GM21786 (cell line): ENCODE measurements around the gene TMEM175.
"Not testable (repeated sequence)": the region's sequence is repeated elsewhere in the genome, so short reads cannot be mapped to it uniquely, and the experiment has no call there.

Source experiments
- ATAC-seq: cut with Tn5 transposase; IDR thresholded peaks from one replicate; pipeline ENCODE4 v1.9.1; 2021; ENCODE audit not compliant: unreplicated experiment

Gene TMEM175

GRCh38 chr4:988726-989721 lies 56.8 kb downstream of the TMEM175 start:
- ATAC-seq: no peak

DNA sequence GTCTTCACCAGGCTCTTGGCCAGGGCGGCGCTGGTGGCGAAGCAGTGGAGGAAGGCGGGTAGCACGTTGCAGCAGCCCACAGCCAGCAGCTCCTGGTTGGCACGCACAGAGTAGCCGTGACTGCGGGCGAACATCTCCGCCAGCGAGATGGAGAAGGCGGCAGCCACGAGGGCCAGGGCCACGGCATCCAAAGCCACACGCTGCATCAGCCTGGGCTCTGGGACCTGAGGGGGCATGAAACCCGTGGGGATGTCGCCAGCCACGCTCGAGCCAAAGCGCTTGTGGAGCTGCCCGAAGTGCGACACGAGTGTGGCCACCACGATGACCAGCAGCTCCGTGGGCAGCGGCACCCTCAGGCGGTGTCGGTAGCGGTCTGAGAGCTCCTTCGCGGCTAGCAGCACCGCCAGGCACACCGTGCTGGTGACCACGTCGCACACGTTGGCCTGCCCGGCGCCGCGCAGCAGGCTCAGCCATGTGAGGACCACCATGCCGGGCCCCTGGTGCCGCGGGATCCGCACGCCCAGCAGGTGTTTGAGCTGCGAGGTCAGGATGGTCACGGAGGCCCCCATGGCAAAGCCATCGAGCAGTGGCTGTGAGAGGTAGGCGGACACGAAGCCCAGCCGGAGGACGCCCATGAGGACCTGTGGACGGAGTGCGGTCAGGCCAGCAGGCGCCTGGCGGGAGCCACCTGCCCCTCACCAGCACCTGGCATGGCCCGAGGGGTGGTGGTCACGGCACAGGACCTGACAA lies 57.6 kb downstream of the TMEM175 start:
- ATAC-seq: no peak

DNA sequence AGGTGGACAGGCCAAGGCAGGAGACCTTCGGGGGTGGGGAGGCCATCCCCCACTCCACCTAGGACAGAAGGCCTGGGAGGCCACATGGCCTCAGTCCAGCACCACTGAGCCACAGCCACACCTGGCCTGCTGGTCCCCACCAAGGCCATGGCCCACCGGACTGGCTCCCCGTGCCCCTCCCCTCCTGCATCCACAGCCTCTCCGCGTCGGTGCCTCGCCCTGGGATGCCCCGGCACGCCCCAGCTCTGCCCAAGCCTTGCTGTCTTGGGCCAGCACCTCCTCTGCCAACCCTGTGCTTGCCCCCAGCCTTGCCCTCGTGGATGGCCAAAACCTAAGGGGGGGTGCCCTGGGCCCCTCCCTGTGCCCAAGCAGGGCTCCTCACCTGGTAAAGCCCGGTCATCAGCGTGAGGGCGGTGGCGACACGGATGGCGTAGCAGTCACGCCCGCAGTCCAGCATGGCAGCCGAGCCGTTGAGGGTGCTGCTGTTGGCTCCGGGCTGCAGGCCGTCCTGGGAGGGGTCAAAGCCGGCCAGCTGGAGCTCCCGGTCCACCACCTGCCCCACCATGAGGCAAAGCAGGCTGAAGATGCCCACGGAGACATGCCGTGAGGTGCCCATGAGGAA lies 58.6 kb downstream of the TMEM175 start:
- ATAC-seq: no peak

- ATAC-seq: no peak
These were observed 59.4 kb downstream of the TMEM175 start for GRCh38 chr4:991451-992296.

GRCh38 chr4:992297-993110 lies 60.2 kb downstream of the TMEM175 start:
- no peak for ATAC-seq

DNA sequence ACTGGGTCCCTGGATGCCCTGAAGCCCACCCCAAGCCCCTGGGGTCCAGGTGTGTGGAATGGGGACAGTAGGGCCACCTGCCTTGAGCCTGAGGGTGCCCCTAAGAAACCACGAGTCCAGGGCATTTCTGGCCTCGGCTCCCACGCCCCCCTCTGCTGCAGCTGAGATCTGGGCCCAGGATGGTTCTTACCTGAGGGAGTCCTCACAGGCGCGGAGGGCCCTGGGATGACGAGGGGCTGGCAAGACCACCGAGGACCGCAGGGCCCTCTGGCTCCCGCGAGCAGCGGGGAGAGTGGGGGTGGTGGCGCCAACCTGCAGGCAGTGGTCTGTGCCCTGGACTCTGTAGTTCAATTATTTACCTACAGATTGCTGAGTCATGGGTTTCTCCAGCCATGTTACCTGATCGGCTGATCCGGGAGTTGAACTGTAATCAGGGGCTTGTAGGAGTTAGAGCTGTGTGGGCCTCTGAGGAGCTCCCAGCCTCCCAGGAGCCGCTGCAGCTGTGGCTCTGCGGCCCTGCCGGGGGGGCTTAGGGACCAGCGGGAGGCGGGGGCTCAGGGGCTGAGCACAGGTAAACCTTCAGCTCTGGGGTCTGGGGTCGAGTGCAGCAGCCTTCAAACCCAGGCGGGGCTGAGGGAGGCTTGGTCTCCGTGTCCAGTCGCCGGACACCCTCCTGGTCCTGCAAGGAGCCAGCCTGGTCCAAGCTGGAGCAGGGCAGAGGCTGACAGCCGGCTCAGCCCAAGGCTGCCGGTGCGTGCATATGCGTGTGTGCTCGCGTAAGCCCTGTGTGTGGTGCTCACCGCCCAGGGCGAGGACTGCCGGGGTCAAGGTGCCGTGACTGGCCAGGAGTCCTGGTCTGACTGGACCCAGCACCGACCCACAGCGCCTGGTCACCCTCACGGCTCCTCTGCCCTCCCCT lies 61.1 kb downstream of the TMEM175 start, which contains the start of gene SLC26A1:
TSS of gene SLC26A1 (minus strand) at position 294 of the 919 bp plus-strand sequence. CDS start 1,701 bp downstream, outside the sequence.
- ATAC-seq: no peak

- no peak for ATAC-seq
These were observed 63.2 kb downstream of the TMEM175 start for GRCh38 chr4:995311-996026.

GRCh38 chr4:996030-996996 lies 64.1 kb downstream of the TMEM175 start:
- no peak for ATAC-seq

DNA sequence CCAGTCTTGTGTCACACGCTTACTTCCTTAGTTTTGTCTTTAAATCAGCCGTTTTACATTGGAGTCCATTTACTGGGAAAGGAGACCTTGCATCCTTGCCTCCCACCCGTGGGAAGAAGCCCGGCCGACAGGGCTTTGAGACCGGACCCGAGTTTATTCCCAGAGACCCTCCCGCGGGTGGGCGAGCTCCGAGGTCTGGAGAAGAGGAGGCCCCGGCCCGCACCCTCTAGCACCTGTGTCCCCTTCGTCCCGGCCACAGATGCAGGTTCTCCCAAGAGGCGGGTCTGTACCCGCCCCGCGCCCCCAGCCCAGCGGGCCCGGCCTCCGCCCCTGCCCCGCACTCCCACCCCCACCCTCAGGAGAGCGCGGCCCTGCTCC lies 64.7 kb downstream of the TMEM175 start:
- no peak for ATAC-seq

DNA sequence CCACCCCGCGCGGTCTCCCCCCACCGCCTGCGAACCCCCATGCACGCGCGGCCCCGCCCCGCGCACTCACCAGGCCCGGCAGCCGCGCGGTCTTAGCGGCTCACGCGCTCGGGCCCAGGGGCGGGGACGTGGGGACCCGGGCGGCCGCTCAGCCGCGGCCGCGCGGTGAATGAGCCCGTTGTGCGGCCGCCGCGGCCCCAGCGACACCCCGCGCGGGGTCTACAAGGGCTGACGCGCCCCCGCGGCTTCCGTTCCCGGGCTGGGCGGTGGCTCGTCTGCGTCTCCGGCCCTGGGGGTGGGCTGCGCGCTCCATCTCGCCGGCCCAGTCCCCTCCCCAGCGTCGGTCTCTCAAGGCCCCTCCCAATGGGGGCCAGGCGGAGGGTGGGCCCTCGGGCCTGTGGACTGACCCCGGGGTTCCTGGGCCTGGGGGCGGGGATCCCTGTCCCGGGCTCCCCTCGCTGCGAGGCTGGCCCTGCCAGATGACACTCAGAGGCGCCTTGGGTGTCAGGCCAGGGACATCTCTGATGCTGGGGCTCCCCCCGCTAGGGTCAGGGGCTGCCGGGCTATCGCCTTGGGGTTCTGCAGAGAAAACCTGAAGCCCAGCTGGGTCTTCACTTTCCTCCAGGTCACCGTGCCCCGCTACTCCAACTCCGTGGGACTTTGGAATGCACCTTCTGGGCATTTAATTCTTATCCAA lies 65.3 kb downstream of the TMEM175 start:
- ATAC-seq: no peak

DNA sequence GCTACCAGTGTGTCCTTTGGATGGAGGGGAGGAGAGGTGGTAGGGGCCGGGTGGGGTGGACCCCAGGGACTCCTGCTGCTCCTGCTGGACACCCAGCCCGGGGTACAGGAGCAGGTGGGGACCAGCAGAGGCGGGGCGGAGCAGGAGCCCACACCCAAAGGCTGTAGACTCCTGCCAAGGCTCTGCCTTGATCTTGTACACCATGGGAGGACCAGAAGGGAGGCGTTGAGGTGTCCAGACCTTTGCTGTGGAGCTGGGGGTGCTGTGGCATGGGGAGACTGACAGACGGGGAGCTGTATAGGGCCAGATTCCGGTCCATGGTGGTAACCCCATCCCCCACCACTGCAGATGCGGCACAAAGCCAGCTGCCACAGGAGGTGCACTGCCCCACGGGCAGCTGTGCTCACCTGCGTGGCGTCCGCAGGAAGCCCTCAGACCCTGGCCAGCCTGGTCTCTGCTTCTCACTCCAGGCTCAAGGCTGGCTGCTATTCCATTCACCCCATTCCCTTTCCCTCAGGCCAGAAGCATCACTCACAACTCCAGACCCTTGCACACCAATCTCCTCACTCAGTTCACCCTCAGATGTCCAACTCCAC lies 65.9 kb downstream of the TMEM175 start:
- no peak for ATAC-seq

DNA sequence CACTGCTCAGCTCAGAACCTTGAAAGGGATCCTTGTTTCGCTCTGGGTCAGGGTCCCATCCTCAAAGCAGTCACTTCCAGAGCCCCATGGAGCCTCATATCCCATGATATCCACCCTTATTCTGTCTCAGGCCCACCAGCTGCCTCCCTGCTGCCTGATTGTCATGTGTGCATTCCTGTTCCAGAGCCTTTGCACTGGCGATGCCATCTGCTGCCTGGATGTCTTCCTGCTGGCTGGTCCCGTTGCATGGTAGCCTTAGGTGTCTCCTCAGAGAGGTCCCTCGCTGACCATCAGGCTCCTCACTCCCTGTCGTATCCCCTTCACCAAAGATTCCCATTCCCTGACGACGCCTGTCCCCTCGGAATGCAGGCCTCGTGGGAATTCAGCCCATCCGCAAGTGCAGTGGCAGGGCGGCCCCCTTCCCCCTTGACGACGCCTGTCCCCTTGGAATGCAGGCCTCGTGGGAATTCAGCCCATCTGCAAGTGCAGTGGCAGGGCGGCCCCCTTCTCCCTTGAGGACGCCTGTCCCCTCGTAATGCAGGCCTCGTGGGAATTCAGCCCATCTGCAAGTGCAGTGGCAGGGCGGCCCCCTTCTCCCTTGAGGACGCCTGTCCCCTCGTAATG lies 67.1 kb downstream of the TMEM175 start:
- not testable (repeated sequence) for ATAC-seq

GRCh38 chr4:999882-1000425 lies 67.7 kb downstream of the TMEM175 start:
- ATAC-seq: no peak

DNA sequence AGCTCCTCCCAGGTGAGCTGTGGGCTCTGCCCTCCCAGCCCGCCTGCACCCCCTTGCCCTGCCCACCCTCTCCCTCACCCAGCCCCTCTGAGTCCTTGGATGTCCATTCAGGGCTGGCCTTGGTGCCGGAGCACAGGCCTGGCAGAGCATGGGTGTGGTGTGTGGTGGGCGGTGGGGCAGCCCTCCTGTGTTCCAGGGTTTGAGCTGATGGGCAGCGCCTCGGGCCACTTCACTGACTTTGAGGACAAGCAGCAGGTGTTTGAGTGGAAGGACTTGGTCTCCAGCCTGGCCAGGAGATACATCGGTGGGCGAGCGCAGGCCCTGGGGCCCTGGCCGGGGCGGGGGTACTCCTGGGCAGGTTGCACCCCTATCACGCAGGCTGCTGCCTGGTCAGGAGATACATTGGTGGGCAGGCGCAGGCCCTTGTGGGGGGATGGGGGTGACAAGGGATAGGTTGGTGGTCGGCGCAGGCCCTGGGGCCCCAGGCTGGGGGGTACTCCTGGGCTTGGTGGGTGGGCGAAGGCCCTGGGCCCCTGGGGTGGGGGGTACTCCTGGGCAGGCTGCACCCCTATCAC lies 68.5 kb downstream of the TMEM175 start:
- no peak for ATAC-seq
